Glomerular endothelial cell (primary cell): ENCODE measurements around the gene MAN1B1. TPM values are rescaled to one million over a fixed set of nuclear protein-coding genes. Genes with fewer than 3 reads are reported as not detected.

Source experiments
- DNase-seq: peaks from one replicate; pipeline ENCODE4 v3.0.0-alpha.2; 2011; ENCODE audit warnings: low read depth, low spot score; ENCODE audit errors: extremely low read depth
- total RNA-seq: library from RNA; depleted of rRNA; stranded (reverse); fragments of >200 nt; gene quantifications from 2 replicates; pipeline ENCODE4 v1.2.3, GENCODE V29; 2015

The MAN1B1 gene
- total RNA-seq, 1 donor from 2014 or later: 118 TPM

DNA sequence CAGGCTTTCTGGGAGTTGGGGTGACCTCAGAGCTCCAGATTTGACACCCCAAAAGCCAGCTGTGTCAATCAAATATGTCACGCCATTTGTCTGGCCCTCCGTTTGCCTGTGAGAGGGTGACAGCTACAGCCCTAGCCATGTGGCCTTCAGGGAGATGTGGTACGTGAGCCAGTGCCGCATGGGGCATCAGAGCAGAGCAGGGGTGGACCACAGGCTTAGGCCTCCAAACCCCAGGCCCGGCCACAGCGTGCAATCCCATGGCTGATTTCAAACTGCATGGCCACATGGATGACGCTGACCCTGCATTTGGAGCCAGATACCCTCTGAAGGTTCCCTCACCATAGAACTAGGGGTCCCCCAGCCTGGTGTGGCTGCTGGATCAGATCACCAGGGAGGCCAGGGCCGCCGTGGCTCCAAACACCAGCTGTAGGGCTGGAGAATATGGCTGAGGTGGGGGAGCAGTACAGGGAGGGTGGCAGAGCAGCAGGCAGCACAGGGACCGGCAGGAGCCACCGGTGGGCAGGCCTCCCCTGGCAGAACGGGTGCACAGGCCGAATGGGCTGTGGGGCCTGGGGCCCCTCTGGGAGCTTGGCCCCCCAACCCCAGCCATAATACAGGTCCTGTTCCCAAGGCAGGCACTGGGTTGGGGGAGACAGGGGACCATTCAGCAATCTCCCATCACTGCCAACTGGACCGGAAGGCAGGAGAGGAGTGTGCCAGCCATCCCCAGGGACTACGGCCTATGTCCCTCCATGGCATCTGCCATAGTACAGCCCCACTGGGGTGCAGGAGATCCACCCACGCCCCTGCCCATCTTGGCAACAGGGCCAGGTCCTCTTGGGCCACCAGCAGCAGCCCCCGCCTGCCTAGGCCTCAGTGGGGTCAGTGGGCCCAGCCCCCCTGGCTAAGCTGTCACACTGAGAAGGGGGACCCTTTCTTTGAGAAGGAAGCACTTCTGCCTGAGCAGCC is 18.0 kb upstream of the MAN1B1 start:
- DNase-seq: no peak

DNA sequence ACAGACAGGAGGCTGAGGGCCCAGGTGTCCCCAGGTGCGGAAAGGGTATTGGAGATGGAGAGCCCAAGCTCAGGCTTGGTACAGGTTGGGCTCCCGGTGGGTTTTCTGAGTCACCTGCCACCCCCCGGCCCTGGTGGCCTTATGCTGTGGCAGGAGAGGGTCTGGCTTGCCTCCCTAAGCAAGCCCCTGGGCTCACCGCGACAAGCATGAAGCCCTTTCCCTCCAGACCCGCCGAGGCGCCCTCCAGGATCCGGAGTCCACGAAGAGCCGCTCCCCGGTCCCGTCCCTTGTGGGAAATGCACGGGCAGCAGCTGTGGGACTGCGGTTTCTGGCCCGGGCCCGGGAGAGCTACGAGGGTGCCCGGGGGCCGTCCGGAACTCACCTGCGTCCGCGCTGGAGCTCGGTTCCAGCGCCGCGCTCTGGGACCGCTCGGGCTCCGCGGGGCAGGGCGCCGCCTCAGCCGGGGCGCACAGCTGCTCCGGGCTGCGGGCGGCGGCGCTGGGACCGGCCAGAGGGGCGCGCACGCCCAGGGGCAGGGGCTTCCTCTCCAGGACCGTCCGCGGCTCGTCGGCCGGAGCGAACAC is 17.2 kb upstream of the MAN1B1 start:
- DNase-seq: no peak

DNA sequence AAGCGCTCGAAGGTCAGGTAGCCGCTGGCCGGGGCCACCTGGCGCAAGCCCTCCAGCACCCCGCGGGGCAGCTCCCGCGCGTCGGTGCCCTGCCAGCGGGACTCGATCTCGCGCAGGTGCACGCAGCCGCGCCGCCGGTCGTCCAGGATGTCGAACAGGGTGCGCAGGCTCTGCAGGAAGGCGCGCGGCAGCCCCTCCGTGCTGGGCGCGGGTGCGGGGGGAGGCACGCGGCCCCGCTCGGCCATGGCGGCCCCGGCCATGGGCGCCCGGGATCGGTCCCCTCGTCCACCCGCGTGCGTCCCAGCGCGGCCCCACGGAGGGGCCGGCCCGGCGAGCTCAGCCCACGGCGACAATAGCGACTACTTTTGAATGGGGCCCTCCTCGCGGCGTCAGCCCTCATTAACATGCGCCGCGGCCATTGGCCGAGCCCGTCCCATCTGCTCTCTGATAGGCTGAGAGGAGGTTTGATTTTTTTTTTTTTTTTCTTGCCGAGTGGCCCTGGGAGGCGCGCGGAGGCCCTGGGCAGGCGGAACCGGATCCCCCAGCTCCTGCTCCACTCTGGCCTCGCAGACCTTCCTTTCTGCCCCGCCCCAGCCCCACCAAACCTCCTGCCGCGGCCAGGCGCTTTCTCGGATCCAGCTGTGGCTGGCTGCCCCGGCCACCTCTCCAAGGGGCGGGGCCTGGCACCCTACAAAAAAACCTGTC is 16.4 kb upstream of the MAN1B1 start, which contains the start of gene SAPCD2:
Gene SAPCD2, minus strand, starts transcription at position 357 of the 705 bp plus-strand sequence. Its CDS starts 97 bp downstream, at position 260.
- no peak for DNase-seq

DNA sequence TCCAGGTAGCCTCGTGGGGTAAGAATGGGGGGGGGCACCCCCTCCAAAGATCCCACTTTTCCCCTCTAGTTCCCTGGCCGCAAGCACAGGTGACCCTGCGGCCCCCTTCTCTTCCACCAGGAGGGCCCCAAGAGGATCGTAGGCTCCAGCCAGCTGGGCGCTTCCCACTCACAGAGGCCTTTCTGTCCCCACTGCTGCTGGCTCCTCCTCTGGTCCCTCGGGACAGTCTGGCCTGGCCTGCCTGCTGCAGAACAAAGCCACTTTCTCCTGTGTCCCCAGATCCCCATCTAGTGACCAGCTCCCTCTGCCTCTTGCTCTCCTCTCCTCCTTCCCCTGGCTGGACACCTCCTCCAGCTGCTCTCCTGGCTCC is 15.9 kb upstream of the MAN1B1 start:
- no peak for DNase-seq

DNA sequence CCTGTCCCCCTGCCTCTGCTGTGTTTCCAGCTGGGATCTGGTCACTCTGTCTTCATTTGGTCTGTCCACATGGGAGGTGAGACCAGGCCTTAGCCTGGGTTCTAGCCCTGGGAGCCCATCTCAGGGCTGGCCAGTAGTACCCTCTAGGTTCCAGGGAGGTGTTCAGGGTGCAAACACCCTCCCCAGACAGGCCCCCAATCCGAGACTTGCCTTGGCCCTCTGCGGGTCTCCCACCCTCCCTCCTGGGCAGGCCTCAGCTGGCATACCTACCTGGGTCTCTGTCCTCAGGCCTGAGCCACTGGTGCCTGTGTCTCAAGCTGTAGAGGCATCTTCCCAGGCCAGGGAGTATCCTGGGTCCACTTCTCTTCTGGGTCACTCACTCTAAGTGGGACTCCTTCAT is 15.5 kb upstream of the MAN1B1 start:
- DNase-seq: no peak

DNA sequence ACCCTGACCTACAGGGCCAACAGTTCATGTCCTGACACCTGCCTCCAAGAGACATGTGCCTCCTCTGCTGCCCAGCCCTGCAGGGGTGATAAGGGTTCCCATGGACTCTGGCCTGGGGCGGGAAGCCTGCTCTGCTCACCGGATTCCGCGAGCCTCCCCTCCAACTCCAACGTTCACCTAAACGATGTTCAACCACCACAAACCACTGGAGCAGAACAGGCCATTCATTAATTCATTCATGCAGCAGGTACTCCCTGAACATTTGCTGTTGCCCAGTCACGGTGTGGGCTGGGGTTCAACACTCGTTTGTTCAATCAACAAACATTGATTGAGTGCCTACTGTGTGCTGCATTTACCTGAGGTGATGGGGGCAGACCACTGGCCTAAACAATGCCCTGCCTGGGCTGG is 12.8 kb upstream of the MAN1B1 start:
- DNase-seq: no peak

DNA sequence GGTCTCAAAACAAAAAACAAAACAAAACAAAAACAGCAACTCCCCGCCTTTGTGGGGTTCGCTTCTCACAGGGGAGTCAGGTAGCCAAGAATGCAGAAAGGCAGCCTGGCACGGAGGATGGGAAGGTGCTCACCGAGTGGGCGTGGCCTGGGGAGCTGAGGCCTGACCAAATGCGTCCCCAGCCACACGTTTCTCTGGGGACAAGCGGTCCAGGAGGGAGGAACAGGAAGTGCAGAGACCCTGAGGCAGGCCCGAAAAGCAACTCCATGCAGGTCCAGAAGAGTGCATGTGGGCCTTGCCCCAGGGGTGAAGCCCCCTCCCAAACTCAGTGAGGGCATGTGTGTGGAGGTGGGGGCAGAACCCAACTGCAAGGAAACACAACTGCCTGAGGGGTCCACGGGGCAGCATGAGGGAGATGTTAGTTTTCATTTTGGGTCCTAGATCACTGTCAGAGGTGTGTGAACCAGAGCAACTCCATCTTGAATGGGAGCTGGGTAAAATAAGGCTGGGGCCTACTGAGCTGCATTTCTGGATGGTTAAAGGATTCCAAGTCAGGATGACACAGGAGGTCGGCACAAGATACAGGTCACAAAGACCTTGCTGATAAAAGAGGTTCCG is 12.0 kb upstream of the MAN1B1 start:
- no peak for DNase-seq

DNA sequence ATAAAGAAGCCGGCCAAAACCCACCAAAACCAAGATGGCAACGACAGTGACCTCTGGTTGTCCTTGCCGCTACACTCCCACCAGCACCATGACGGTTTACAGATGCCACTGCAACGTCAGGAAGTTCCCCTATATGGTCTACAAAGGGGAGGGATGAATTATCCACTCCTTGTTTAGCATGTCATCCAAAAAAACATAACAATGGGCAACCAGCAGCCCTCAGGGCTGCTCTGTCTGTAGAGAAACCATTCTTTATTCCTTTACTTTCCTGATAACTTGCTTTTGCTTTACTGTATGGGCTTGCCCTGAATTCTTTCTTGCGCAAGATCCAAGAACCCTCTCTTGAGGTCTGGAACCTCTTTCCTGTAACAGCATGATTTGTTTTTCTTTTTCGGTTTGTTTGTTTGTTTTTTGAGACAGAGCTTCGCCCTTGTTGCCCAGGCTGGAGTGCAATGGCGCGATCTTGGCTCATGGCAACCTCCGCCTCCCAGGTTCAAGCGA is 11.5 kb upstream of the MAN1B1 start:
- no peak for DNase-seq

DNA sequence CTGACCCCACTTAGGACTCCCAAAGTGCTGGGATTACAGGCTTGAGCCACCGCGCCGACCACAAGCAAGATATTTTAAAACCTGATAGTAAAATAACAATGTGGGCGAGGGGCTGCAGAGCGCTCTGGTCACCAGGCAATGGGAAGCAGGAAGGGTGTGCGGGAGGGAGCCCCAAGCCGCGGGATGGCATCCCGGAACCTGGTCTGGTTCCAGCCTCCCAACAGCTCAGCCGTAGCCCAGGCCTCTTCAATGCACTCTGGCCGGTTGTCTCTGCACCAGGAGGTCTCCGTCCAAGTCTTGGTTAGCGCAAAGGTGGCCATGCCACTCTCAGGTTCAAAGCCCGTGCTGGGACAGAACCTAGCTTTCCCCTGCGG is 10.2 kb upstream of the MAN1B1 start:
- DNase-seq: no peak

DNA sequence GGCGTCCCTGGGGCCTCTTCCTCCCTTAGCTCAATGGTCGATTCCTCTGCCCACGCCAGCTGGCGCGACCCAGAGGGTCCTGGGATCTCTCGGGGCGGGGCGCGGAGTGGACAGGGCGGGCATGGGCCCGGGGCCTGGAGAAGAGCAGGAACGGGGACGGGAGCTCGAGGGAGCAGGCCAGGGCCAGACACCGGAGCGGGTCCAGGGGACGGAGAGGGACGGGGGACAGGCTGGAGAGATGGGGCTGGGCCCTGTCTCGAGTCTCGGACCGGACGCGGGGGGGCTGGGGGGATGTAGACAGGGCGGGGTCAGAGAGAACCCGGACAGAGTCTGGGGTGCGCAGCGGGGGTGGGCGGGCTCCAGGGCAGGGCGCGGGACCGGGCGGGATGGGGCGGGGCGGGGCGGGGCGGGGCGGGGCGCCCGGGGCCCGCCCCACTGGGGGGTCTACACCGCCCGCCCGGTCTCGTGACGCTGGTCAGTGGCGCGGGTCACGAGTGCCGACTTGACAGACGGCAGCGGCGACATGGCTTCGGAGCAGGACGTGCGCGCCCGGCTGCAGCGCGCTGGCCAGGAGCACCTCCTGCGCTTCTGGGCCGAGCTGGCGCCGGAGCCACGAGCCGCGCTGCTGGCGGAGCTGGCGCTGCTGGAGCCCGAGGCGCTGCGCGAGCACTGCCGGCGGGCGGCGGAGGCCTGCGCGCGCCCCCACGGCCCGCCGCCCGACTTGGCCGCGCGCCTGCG is 9.6 kb upstream of the MAN1B1 start, which contains the start of gene UAP1L1:
Gene UAP1L1, plus strand, starts transcription at position 508 of the 738 bp plus-strand sequence. Its CDS starts 16 bp downstream, at position 524.
- no peak for DNase-seq

DNA sequence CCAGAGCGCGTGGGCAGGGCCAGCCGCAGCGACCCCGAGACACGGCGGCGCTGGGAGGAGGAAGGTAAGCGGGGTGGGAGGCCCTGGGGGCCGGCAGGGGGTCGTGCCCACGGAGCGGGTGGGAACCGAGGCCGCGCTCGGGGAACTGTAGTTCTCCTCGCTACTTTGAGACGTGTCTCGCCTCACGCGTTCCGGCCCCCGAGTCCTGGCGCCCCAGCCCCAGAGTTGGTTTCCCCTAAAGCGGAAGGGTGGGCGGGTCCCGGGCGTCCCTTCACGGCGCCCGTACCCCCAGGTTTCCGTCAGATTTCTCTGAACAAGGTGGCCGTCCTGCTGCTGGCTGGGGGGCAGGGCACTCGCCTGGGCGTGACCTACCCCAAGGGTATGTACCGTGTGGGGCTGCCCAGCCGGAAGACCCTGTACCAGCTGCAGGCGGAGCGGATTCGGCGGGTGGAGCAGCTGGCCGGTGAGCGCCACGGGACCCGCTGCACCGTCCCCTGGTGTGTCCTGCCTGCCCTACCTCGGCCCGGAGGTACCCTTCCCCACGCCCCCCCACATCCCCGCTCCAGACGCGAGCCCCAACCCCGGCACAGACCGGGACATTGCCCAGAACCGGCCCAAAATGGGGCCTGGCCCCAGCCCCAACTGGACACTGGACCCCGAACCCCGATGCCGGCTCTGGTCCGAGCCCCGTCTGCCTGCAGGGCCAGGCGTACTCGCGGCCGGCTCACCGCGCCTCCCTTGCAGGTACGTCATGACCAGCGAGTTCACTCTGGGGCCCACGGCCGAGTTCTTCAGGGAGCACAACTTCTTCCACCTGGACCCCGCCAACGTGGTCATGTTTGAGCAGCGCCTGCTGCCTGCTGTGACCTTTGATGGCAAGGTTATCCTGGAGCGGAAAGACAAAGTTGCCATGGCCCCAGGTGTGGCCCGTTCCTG is 8.8 kb upstream of the MAN1B1 start:
- no peak for DNase-seq

DNA sequence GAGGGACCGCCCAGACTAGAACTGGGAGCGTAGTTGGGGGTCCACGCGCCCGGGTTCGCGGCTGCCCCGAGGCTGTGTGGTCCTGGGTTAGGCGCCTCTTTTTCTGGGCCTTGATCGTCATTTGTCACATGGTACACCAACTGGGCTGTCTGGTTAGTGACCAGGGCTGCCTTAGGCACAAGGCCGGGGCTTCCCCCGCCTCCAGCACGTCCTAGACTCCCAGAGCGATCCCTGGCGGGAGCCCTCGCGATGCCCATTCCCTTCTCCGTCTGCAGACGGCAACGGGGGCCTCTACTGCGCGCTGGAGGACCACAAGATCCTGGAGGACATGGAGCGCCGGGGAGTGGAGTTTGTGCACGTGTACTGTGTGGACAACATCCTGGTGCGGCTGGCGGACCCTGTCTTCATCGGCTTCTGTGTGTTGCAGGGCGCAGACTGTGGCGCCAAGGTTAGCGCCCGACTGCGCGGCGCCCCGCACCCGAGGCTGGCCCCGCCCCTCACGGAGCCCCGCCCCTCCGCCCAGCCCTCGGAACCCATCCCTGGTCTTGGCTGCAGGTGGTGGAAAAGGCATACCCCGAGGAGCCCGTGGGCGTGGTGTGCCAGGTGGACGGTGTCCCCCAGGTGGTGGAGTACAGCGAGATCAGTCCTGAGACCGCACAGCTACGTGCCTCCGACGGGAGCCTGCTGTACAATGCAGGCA is 7.9 kb upstream of the MAN1B1 start:
- no peak for DNase-seq

DNA sequence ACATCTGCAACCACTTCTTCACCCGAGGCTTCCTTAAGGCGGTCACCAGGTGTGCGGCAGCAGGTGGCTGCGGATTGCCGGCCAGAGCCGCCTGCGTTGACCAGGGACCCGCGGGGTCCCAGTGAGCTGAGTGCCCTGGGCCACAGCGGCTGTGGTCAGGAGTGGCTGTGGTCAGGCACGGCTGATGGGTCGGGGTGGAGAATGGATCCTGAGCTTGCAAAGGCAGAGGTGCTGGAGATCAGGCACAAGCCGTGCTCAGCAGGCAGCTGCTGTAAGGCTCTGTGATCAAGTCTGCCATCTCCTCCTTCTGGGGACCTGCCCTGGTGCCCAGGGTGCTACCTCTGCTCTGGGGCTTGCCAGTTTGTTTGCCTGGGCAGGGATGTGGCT is 7.4 kb upstream of the MAN1B1 start:
- DNase-seq: no peak

DNA sequence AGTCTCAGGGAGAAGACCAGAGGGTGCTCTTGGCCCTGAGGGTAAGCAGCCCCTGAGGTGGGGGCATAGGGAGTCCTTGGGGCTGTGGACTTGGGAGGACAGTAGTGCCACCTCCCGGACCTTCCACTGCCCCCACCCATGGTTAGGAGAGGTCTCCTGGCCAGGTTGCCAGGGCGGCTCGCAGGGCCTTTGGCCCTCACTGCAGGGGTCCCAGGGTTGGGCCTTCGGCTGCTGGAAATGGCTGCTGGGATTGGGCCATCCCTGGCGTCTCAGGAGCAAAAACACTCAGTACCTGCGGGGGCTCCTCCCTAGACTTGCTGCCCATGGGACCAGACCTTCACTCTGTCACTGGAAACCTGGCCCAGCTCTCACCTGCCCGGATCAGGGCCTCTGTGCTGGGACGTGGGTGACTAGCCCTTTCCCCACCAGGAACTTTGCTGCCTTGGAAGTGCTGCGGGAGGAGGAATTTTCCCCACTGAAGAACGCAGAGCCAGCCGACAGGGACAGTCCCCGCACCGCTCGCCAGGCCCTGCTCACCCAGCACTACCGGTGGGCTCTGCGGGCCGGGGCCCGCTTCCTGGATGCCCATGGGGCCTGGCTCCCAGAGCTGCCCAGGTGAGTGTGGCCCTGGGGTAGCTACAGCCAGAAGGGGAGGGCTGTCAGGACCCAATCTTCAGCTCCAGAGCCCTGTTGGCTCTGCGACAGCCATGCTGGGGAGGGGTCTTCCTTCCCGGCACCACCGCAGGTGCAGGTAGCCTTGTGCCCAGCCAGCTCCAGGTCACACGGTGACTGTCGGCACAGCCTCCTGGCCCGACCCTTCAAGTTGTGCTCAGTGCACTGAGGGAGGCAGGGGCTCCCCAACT is 6.3 kb upstream of the MAN1B1 start:
- DNase-seq: no peak

DNA sequence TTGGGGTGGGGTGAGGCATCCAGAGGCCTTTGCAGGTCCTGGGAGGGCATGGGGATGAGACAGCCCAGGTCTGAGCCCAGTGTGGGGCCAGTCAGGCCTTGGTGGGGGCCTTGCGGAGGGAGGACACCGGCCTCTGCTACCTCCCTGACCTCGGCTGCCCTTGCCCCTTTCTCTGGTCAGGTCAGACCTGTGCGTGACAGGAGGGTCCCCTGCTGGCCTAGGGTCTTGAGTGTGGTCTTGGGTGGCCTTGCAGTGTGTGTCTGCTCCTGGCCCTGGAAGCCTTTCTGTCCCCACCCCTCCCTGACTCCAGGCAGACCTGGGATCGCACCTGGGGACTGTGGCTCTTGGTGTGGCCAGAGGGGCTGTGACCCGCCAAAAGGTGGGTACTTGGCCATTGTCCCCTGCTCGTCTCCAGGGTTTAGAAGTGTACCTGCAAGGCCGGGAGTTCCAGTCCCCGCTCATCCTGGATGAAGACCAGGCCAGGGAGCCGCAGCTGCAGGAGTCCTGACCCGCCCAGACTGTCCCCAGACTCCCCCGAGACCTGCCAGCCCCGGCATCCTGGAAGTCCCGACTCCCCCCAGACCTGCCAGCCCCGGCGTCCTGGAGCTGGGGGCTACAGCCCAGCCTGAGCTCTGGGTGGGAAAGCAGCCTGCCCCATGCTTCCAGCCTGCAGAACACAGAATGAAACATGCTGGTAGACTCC is 4.4 kb upstream of the MAN1B1 start:
- DNase-seq: no peak

DNA sequence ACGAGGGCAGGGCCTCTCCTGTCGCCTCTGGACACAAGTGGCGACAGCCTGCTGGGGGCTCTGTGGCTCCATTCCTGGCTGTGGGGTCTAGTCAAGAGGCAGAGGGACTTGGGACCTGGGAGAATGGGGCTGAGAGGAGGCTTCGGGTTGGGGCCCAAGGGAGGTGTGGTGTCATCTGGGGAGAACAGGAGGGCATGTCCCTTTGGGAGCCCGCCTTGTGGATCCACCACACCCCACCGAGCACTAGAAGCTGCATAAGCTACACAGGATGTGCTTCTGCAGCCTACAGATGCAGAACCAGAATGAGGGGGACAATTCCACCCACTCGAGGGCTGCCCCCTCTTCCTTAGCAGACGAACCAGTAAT is 3.9 kb upstream of the MAN1B1 start:
- no peak for DNase-seq

DNA sequence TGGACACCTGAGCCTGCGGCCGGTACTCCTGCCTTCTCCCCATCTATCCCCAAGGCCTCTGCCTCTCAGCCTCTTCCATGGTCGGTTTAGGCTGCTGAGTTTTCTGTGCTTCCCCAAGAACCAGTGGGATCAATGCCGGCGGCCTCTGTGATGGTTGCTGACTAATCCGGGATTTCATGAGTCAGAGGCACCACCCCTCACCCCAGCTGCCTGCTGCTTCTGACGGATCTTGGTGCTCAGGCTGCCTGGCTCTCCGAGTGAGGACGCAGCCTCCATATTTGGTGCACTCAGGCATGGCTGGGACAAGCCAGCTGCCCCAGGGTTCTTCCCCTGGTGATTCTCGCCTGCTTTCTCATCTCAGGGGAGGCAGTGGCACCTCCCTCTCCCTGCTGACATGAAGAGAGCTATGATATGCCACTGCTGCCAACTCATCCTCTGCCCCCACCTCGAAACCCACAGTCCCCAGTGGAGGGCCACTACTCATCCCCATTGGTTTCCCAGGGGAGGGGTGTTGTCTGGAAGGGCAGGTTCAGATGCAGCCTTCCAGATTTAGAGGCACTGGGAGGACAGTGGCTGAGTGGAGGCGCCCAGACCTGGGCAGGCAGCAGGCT is 3.3 kb upstream of the MAN1B1 start:
- DNase-seq: peak; percentile 65
